Loucy (cell line): ENCODE results near the gene PPP4R3A.

Experiments
- CTCF ChIP-seq: fragments of 200-600 bp; sonication (generic); conservative IDR thresholded peaks from 2 replicates; pipeline ENCODE4 v1.5.1; 2014; ENCODE audit warnings: mild to moderate bottlenecking, antibody characterized with exemption, low read length
- EZH2phosphoT487 ChIP-seq: fragments of 200-600 bp; IDR thresholded peaks from 2 replicates; pipeline ENCODE4 v1.6.1; 2018; ENCODE audit warnings: antibody characterized with exemption, mild to moderate bottlenecking, moderate library complexity, borderline replicate concordance

GRCh38 chr14:91477388-91477787, 32.7 kb downstream of the PPP4R3A start:
- TF ChIP-seq CTCF (no peak), EZH2phosphoT487 (no peak)
